A673 (cell line): Measurements from ENCODE around the gene CENPT. TPM values are rescaled to one million over a fixed set of nuclear protein-coding genes. Genes with fewer than 3 reads are reported as not detected.

Experiments
- BruUV-seq: library from RNA; stranded (reverse); fragments of 400-500 nt; replicated peaks from 2 replicates; lab custom pipeline; 2021; lab: Mats Ljungman, UMichigan
- CTCF ChIA-PET: fragments of 300-600 bp; sonication (Branson Sonifier 250); formaldehyde crosslinking; loops from one replicate; lab custom pipeline; 2022; ENCODE audit warnings: antibody characterized with exemption; lab: Charles Lee
- POLR2A ChIA-PET: fragments of 300-600 bp; sonication (Branson Sonifier 250); formaldehyde crosslinking; loops from one replicate; lab custom pipeline; 2022; ENCODE audit warnings: antibody characterized with exemption; ENCODE audit not compliant: low non-redundant PET; lab: Charles Lee
- DNase-seq: peaks from one replicate; pipeline ENCODE4 v3.0.0-alpha.2; 2015; ENCODE audit warnings: low spot score
- H3K27ac ChIP-seq: fragments of 200-600 bp; sonication (generic); 2 replicates; pipeline ENCODE4 v1.5.1; 2016; ENCODE audit warnings: mixed run types, low read depth, mild to moderate bottlenecking, mixed read lengths, antibody characterized with exemption, low read length; ENCODE audit not compliant: poor library complexity, severe bottlenecking
- H3K27me3 ChIP-seq: fragments of 200-600 bp; sonication (generic); replicated peaks from 2 replicates; pipeline ENCODE4 v1.6.1; 2017; ENCODE audit warnings: mixed run types, low read depth, mild to moderate bottlenecking, mixed read lengths, antibody characterized with exemption, low read length; ENCODE audit not compliant: insufficient read depth, poor library complexity
- H3K36me3 ChIP-seq: fragments of 200-600 bp; sonication (generic); 2 replicates; pipeline ENCODE4 v1.6.1; 2016; ENCODE audit warnings: mixed run types, mild to moderate bottlenecking, mixed read lengths, antibody characterized with exemption, low read length; ENCODE audit not compliant: insufficient read depth, poor library complexity, severe bottlenecking
- H3K4me1 ChIP-seq: fragments of 200-600 bp; sonication (generic); 2 replicates; pipeline ENCODE4 v1.6.1; 2017; ENCODE audit warnings: mixed run types, mild to moderate bottlenecking, mixed read lengths, antibody characterized with exemption, low read length; ENCODE audit not compliant: insufficient read depth, poor library complexity, severe bottlenecking
- H3K4me3 ChIP-seq: fragments of 200-600 bp; sonication (generic); 2 replicates; pipeline ENCODE4 v1.5.1; 2016; ENCODE audit warnings: low read depth, mixed run types, mild to moderate bottlenecking, mixed read lengths, low read length; ENCODE audit not compliant: poor library complexity, severe bottlenecking
- H3K9me3 ChIP-seq: fragments of 200-600 bp; sonication (generic); 2 replicates; pipeline ENCODE4 v1.6.1; 2016; ENCODE audit warnings: mixed run types, low read depth, mild to moderate bottlenecking, mixed read lengths, antibody characterized with exemption, low read length; ENCODE audit not compliant: poor library complexity, severe bottlenecking
- EZH2 ChIP-seq: fragments of 200-600 bp; sonication (generic); IDR thresholded peaks from 2 replicates; pipeline ENCODE4 v1.6.1; 2017; ENCODE audit warnings: borderline replicate concordance, low read depth, mild to moderate bottlenecking, mixed read lengths, antibody characterized with exemption, low read length; ENCODE audit not compliant: poor library complexity, severe bottlenecking
- intact Hi-C: fragments of 100-400 bp; cut with micrococcal nuclease; formaldehyde crosslinking; loops from one replicate; pipeline ENCODE4 v1.10.0; 2022; ENCODE audit not compliant: unreplicated experiment
- total RNA-seq: library from RNA; stranded (reverse); gene quantifications from 2 replicates; pipeline ENCODE4 v1.2.3, GENCODE V29; 2021
- TF ChIP-seq, protein P1 (sequence below): fragments of 300-800, 200-600 bp; sonication (generic); conservative IDR thresholded peaks from 2 replicates; pipeline ENCODE4 v1.5.1; 2017; ENCODE audit warnings: low read depth, mild to moderate bottlenecking, antibody characterized with exemption, low read length, moderate library complexity, mixed read lengths

The CENPT gene
- total RNA-seq, 1 experiment from 2014 or later: 52.9 TPM

DNA sequence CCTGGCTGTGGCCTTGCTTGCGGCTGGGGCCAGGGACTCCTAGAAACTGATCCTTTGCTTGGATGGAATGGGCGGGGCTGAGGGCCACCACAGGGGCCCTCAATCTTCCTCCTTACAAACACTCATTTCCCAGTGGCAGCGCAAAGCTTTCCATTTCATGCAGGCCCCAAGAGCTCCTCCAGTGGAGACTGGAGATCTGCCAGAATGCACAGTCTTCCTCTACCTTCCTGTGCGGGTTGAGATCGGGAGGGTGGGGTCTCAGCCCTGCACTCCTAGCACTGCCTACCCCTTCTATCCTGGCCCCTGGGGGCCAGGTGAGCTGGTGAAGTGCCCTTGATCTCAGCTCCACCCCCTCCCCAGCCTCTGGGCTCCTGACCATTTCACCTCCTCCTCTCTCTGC is 38.9 kb upstream of the CENPT start:
- TF ChIP-seq EZH2: no peak
- TF ChIP-seq, protein P1, sequence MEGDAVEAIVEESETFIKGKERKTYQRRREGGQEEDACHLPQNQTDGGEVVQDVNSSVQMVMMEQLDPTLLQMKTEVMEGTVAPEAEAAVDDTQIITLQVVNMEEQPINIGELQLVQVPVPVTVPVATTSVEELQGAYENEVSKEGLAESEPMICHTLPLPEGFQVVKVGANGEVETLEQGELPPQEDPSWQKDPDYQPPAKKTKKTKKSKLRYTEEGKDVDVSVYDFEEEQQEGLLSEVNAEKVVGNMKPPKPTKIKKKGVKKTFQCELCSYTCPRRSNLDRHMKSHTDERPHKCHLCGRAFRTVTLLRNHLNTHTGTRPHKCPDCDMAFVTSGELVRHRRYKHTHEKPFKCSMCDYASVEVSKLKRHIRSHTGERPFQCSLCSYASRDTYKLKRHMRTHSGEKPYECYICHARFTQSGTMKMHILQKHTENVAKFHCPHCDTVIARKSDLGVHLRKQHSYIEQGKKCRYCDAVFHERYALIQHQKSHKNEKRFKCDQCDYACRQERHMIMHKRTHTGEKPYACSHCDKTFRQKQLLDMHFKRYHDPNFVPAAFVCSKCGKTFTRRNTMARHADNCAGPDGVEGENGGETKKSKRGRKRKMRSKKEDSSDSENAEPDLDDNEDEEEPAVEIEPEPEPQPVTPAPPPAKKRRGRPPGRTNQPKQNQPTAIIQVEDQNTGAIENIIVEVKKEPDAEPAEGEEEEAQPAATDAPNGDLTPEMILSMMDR: no peak
- CTCF ChIA-PET: no interaction called here
- Histone ChIP-seq H3K36me3 (peaks cover 30% of the 10 kb centered on the region), H3K27me3 (no peaks in the 10 kb centered on the region), H3K9me3 (no peaks in the 10 kb centered on the region), H3K4me3 (no peak overlapping the region), H3K27ac (no peak overlapping the region), H3K4me1 (peaks cover 11% of the 10 kb centered on the region)
- DNase-seq: no peak
- POLR2A ChIA-PET: no interaction called here
- intact Hi-C loops: no loop called here
- no TSS peak for BruUV-seq

DNA sequence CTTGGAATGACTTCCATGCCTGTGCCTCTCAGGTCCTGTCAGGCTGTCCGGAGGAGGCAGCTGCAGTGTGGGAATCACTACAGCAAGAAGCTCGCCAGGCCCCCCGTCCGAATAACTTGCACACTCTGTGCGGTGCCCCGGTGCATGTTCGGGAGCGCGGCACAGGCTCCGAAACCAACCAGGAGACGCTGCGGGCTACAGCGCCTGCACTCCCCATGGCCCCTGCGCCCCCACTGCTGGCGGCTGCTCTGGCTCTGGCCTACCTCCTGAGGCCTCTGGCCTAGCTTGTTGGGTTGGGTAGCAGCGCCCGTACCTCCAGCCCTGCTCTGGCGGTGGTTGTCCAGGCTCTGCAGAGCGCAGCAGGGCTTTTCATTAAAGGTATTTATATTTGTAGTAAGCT is 38.5 kb upstream of the CENPT start:
- no peak for DNase-seq
- TF ChIP-seq, protein P1: no peak
- TF ChIP-seq EZH2: no peak
- peaks cover 34% of the 10 kb centered on the region for H3K36me3 ChIP-seq
- POLR2A ChIA-PET: no interaction called here
- no peaks in the 10 kb centered on the region for H3K9me3 ChIP-seq
- no peak overlapping the region for H3K27ac ChIP-seq
- H3K4me1 ChIP-seq: peaks cover 11% of the 10 kb centered on the region
- CTCF ChIA-PET: no interaction called here
- no peaks in the 10 kb centered on the region for H3K27me3 ChIP-seq
- no peak overlapping the region for H3K4me3 ChIP-seq
- intact Hi-C loops: no loop called here
- no TSS peak for BruUV-seq

DNA sequence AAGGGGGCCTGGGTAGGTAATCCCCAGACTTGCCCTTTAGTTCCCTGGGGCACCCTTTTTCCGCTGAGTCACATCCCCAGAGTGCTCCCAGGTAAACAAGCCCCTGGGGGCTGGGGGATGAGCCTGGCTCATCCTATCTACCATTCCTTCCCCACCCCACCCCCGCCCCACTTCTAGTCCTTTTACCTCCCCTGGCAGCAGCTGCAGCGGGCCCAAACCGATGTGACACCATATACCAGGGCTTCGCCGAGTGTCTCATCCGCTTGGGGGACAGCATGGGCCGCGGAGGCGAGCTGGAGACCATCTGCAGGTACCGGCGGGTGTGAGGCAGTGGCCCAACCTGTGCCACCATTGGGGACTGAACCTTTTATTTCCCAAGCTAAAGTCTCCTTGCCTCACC is 38.1 kb upstream of the CENPT start:
- Histone ChIP-seq H3K36me3 (peaks cover 38% of the 10 kb centered on the region), H3K27me3 (no peaks in the 10 kb centered on the region), H3K27ac (no peak overlapping the region), H3K4me1 (peaks cover 11% of the 10 kb centered on the region), H3K9me3 (no peaks in the 10 kb centered on the region), H3K4me3 (no peak overlapping the region)
- no peak for DNase-seq
- intact Hi-C loops: no loop called here
- no TSS peak for BruUV-seq
- no peak for TF ChIP-seq EZH2
- TF ChIP-seq, protein P1: no peak
- POLR2A ChIA-PET: no interaction called here
- CTCF ChIA-PET: interaction anchor here (1.9 kb wide), 1 partner anchor 45 kb away, joined by 7 read pairs; the partner anchor contains the start of gene CTRL
